Measurements from ENCODE around the gene METTL24. TPM values are rescaled to one million over a fixed set of nuclear protein-coding genes. Genes with fewer than 3 reads are reported as not detected.

The METTL24 gene
- total RNA-seq, 2 donors from 2014 or later: not detected

DNA sequence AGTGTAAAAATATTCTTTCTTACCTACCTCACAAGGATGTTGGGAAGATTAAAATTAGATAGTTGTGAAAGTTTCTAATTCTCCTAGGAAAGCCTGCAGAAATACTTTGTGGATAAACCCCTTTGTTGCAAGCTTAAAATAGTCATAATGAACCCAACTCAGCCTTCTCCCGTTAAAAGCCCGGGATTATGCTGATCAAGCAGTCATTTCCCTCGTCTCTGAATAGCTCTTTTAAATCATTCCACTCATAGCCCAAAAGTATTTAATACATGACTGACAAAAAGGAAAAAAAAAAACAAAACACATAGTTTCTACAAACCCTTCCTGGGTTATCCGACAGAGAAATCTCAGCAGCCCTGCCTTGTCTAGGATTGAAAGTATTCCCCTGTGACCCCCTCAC, 10.9 kb upstream of the METTL24 start:
- Mint-ChIP-seq H3K27me3 (peaks cover 27% of the 10 kb centered on the region), H3K27ac (no peak overlapping the region)

DNA sequence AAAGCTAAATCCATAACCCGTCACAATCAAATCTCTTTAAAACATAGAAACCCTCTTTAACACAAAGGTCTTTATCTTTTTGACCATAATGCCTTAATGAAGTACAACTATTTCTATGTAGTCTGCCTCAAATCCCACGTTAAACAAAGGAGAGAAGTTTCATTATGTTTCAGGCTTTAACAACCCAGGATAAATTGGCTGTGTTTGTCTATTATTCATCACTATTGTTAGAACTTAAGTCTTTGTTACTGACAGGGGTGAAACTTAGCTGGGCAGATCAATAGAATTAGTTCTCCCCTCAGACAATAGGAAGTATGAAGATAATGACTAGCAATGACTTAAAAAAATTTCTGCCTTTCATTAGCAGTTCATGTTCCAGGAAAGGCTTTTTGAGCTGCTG, 10.1 kb upstream of the METTL24 start:
- peaks cover 6% of the 10 kb centered on the region for H3K4me1 Mint-ChIP-seq
- H3K4me3 Mint-ChIP-seq: no peak overlapping the region
- H3K27me3 Mint-ChIP-seq: peaks cover 28% of the 10 kb centered on the region
- H3K27ac Mint-ChIP-seq: no peak overlapping the region
- H3K9me3 Mint-ChIP-seq: no peaks in the 10 kb centered on the region
- no peak for ATAC-seq (replicated peaks)
- H3K36me3 Mint-ChIP-seq (ENCODE audit: low read depth): no peaks in the 10 kb centered on the region

More for the DNA sequence above, 10.9 kb upstream of the METTL24 start:
- Mint-ChIP-seq H3K4me1 (peaks cover 6% of the 10 kb centered on the region), H3K9me3 (no peaks in the 10 kb centered on the region), H3K4me3 (no peak overlapping the region), H3K36me3 (ENCODE audit: low read depth) (no peaks in the 10 kb centered on the region)
- no peak for ATAC-seq (replicated peaks)

DNA sequence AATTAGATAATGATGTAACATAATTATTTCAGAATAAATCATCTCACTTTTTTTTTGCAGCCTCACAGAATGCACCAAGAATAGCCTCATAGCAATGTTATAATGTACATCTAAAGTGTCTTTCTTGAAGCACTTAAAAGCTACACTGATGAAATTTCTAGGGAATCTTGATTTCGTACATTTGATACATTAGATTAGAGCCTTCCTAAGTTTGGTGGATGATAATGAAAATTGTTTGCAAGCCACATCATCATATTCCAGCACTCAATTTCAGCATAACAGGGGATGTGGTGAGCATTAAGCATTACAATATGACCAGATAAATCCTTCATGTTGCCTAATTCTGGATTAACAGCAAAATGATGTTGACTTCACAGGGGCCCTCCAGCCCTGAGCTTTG, 9.7 kb upstream of the METTL24 start:
- ATAC-seq (replicated peaks): no peak
- H3K27ac Mint-ChIP-seq: no peak overlapping the region
- peaks cover 28% of the 10 kb centered on the region for H3K27me3 Mint-ChIP-seq
- H3K9me3 Mint-ChIP-seq: no peaks in the 10 kb centered on the region
- H3K4me3 Mint-ChIP-seq: no peak overlapping the region
- H3K36me3 Mint-ChIP-seq (ENCODE audit: low read depth): no peaks in the 10 kb centered on the region
- H3K4me1 Mint-ChIP-seq: peaks cover 6% of the 10 kb centered on the region

DNA sequence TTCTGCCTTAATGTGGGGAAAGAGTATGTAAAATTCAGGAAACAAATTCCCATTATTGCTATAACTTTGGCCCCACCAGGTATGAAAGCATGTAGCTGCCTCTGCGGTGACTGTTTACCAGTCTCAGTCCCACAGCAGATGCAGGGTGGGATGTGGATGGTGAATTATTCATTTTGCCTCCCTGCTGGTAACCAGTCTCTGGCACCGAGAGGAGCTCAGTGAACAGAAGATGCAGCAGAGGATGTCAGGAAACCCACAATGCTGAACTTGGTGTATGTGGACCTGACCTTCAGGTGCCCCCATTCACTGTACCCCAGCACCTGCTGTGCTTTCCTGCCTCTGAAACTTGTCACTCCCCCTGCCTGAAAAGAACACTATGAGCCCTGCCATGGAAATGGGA, 8.8 kb upstream of the METTL24 start:
- no peaks in the 10 kb centered on the region for H3K9me3 Mint-ChIP-seq
- no peak overlapping the region for H3K27ac Mint-ChIP-seq
- H3K36me3 Mint-ChIP-seq (ENCODE audit: low read depth): no peaks in the 10 kb centered on the region
- no peak overlapping the region for H3K4me3 Mint-ChIP-seq
- peaks cover 28% of the 10 kb centered on the region for H3K27me3 Mint-ChIP-seq
- no peak for ATAC-seq (replicated peaks)
- H3K4me1 Mint-ChIP-seq: peaks cover 6% of the 10 kb centered on the region

DNA sequence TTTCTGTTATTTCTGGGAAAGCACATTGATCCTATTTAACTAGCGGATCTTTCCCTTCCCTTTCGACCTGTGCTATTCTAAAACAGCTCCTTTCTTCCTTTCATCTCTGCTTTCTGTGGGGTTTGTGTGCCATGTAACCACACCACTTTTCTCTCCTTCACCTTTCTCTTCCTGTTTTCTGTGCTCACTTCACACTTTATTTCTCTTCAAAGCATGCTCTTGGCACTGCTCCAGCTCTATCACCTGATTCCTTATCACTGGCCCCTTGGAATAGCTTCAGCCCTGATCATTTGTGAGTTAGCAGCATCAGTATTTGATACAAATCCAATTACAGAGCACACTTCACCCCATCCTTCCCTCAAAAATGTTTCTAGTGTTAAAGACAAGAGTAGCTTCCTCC, 8.1 kb upstream of the METTL24 start:
- Mint-ChIP-seq H3K9me3 (no peaks in the 10 kb centered on the region), H3K27ac (no peak overlapping the region), H3K4me3 (no peak overlapping the region), H3K4me1 (peaks cover 6% of the 10 kb centered on the region), H3K36me3 (ENCODE audit: low read depth) (no peaks in the 10 kb centered on the region), H3K27me3 (peaks cover 27% of the 10 kb centered on the region)
- ATAC-seq (replicated peaks): no peak

DNA sequence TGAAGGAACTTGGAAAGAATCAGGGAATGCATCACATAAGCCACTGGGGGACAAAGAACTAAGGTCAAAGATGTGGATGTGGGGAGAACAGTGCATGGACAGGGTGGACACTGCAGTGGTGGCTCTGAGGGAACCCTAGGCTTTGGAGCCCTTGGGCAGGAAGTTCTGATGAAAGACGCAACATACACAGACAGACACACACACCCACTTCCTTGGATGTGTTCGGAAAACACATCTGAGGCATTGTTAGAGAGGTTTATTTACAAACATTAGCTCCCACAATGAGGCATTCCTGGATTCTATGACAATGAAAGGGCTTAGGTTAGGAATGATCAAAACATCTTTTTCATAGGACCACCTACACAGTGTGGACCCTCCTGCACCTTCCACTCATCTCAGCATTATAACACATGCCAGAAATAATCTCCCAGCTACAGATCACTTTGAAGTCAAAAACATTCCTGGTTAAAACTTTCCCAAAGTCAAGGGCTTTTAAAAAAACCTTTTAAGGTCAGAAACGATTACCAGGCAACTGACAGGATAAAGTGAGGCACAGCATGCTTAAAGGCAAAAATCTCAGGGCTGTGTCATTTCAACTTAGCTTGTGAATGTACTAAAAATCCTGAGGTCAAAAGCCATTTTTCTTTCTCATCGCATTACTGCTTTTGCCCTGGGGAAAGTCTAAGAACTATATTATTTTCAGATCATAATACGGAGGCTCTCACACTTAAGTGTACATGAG, 6.4 kb upstream of the METTL24 start:
- Mint-ChIP-seq H3K36me3 (ENCODE audit: low read depth) (no peaks in the 10 kb centered on the region), H3K9me3 (no peaks in the 10 kb centered on the region), H3K27me3 (peaks cover 32% of the 10 kb centered on the region), H3K27ac (no peak overlapping the region), H3K4me3 (no peak overlapping the region), H3K4me1 (peaks cover 6% of the 10 kb centered on the region)
- no peak for ATAC-seq (replicated peaks)

DNA sequence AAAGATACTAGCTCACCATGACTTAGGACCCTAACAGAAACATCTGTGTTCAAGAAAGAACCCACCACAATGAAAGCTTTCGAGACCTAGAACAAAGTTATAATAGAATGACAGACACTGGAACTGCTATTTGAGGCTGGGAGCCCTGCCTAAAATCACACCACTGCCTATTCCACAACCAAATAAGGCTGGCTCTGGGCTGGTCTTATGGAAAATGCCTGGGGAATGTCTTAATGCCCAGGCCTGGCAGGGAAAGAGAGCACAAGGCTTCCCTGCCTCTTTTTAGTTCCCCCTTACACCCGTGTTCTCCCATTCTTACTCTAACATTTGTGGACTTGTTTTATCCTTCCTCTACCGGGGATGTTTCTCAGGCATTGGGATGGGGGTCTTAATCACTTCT, 5.6 kb upstream of the METTL24 start:
- Mint-ChIP-seq H3K36me3 (ENCODE audit: low read depth) (no peaks in the 10 kb centered on the region), H3K4me3 (no peak overlapping the region), H3K27ac (no peak overlapping the region), H3K4me1 (peaks cover 6% of the 10 kb centered on the region), H3K27me3 (peaks cover 38% of the 10 kb centered on the region), H3K9me3 (no peaks in the 10 kb centered on the region)
- no peak for ATAC-seq (replicated peaks)

DNA sequence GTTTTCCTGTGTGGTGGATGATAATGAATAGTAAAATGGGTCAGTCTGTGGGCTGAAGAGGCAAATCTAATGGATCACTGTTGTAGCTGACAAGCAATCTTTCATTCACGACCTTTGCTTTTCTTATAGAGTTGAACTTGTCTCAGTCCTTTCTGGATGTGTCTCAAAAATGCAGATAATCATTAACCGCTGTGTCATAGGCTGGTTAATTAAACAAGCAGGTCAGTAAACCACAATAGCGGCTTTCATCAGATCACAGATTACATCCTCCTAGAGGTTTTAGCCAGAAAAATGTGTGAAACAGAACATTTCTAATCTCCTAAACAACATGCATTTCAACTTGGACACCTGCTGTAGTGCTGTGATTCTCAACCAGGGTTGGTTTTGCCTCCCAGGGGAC, 2.5 kb upstream of the METTL24 start:
- Mint-ChIP-seq H3K36me3 (ENCODE audit: low read depth) (no peaks in the 10 kb centered on the region), H3K27me3 (peaks cover 50% of the 10 kb centered on the region)
- ATAC-seq (replicated peaks): no peak

DNA sequence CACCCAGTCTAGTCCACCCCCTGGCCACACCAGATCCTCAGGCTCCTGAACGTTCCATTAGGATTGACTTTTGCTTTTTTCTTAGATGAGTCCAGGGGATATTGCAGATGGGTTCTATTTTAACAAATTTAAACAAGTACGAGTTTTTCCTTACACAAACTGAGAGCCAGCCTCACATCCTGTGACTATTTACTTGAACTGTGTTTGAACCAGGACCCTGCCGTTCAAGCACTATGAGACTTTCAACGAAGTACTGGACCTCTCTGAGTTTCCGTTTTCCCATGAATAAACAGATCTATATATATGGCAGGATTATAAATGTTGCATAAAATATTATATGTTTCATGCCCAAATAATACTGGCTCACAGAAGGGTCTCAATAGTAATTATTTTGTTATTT, 1.4 kb upstream of the METTL24 start:
- Mint-ChIP-seq H3K9me3 (no peaks in the 10 kb centered on the region), H3K36me3 (ENCODE audit: low read depth) (no peaks in the 10 kb centered on the region), H3K4me3 (no peak overlapping the region), H3K4me1 (peaks cover 7% of the 10 kb centered on the region), H3K27ac (no peak overlapping the region), H3K27me3 (peaks cover 53% of the 10 kb centered on the region)
- ATAC-seq (replicated peaks): no peak

More for the DNA sequence above, 2.5 kb upstream of the METTL24 start:
- Mint-ChIP-seq H3K4me1 (peaks cover 7% of the 10 kb centered on the region), H3K4me3 (no peak overlapping the region), H3K9me3 (no peaks in the 10 kb centered on the region), H3K27ac (no peak overlapping the region)

DNA sequence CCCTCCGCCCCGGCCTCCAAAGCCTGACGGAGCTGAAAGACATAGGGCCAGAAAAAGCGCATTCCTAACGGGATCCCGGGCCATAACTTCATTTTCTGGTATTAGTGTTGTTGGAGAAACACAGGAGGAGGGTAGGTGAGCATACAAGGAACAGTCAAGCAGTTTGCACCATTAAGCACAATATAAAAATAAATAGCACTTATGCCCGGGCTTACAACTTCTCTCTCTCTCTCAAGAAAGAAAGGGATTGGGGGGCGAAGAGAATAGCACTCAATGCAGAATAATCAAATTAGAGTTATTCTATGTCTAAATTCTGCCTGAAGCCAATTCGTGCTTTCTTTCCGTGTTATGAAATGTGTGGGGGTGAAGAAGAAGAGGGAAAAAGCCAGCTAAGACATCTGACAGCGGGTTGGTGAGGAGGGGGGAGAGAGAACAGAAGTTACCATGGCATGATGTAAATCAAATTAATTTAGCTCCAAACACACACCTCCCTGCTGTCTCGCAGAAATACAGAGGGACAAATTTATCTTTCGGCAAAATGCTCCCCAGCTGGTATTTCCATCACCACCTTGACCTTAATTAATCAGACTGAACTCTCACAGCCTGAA, 508 bp upstream of the METTL24 start:
- no peak overlapping the region for H3K27ac Mint-ChIP-seq
- peaks cover 53% of the 10 kb centered on the region for H3K27me3 Mint-ChIP-seq
- H3K9me3 Mint-ChIP-seq: no peaks in the 10 kb centered on the region
- H3K4me3 Mint-ChIP-seq: peak overlapping the region; percentile 34
- no peaks in the 10 kb centered on the region for H3K36me3 Mint-ChIP-seq (ENCODE audit: low read depth)
- peaks cover 7% of the 10 kb centered on the region for H3K4me1 Mint-ChIP-seq
- no peak for ATAC-seq (replicated peaks)

DNA sequence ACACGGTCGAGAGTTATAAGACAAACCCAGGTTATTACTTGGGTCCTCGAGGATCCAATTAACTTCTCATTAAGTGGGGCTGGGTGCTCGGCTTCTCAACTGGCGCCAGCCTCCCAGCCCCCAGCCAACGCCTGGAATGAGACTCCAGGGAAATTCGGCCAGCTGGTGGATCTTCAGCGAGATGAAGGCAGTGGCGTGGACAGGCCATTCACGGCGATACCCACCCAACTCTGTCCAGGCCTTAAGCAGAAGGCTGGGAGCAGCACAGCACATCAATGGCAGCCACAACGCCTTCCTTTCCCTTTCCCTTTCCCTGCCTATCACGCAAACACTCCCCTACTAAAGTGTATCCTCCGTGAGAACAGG, 868 bp downstream of the METTL24 start:
- Mint-ChIP-seq H3K9me3 (no peaks in the 10 kb centered on the region), H3K27me3 (peaks cover 52% of the 10 kb centered on the region)

DNA sequence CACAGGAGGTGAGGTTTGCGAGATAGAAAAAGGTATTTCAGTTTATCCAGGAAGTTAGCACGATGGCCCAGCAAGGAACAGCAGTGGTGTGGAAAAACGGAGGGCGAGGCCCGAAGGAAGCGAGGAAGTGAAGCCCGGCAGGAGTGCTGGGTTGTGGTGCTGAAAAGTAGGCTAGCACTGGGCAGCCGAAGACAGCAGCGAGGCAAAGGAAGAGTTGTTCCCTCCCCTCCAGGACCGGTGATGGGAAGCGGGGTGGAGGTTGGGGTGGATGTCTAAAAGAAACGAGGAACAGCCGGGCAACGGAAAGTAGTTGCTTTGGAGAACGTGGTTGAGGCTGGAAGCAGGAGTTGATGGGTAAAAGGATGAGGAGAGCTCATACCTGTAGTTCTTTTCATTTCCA, 1.4 kb downstream of the METTL24 start:
- Mint-ChIP-seq H3K9me3 (no peaks in the 10 kb centered on the region), H3K4me3 (peak overlapping the region; percentile 61), H3K4me1 (peaks cover 7% of the 10 kb centered on the region), H3K36me3 (ENCODE audit: low read depth) (no peaks in the 10 kb centered on the region), H3K27ac (no peak overlapping the region), H3K27me3 (peaks cover 53% of the 10 kb centered on the region)
- no peak for ATAC-seq (replicated peaks)

More for the DNA sequence above, 868 bp downstream of the METTL24 start:
- H3K4me3 Mint-ChIP-seq: peak overlapping the region; percentile 61
- no peak overlapping the region for H3K27ac Mint-ChIP-seq
- peaks cover 7% of the 10 kb centered on the region for H3K4me1 Mint-ChIP-seq
- ATAC-seq (replicated peaks): no peak
- H3K36me3 Mint-ChIP-seq (ENCODE audit: low read depth): no peaks in the 10 kb centered on the region

DNA sequence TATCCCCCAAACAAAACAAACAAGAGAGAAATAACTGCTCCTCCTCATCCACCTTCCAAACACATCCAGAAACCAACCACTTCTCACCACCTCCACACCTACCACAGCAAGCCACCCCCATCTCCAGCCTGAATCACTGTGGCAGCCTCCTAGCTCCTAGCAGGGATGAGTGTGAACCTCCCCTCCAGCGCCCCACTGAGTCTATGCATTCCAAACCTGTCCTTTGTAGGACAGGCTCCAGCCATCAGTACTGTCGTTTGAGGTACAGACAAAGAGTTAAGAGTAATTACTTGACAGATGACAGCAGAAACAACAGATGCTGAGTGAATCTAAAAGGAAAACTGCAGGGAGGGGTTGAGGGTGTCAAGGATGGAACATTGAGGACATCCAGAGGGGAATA, 2.4 kb downstream of the METTL24 start:
- Mint-ChIP-seq H3K4me1 (peaks cover 7% of the 10 kb centered on the region), H3K9me3 (no peaks in the 10 kb centered on the region), H3K36me3 (ENCODE audit: low read depth) (no peaks in the 10 kb centered on the region), H3K4me3 (no peak overlapping the region), H3K27ac (no peak overlapping the region), H3K27me3 (peaks cover 45% of the 10 kb centered on the region)
- no peak for ATAC-seq (replicated peaks)

DNA sequence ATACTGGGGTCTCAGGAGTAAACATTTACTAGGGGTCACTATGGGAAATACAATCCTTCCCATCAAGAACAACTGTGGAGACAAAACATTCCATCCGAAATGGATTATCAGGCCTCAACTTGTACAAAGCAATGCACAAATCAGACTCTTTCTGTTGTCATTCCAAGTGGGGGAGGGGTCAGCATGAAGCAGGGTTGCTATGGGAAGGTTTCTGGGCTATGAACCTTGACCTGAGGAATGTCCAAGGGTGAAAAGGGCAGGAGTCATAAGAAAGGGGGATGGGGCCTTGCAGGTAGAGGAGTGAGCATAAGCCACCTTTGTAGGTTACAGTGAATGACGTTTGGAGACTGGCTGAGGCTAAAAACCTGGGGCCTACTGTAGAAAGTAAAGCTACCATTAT, 3.1 kb downstream of the METTL24 start:
- no peak overlapping the region for H3K4me3 Mint-ChIP-seq
- H3K9me3 Mint-ChIP-seq: no peaks in the 10 kb centered on the region
- H3K36me3 Mint-ChIP-seq (ENCODE audit: low read depth): no peaks in the 10 kb centered on the region
- no peak for ATAC-seq (replicated peaks)
- H3K4me1 Mint-ChIP-seq: peaks cover 7% of the 10 kb centered on the region
- no peak overlapping the region for H3K27ac Mint-ChIP-seq
- H3K27me3 Mint-ChIP-seq: peaks cover 38% of the 10 kb centered on the region

DNA sequence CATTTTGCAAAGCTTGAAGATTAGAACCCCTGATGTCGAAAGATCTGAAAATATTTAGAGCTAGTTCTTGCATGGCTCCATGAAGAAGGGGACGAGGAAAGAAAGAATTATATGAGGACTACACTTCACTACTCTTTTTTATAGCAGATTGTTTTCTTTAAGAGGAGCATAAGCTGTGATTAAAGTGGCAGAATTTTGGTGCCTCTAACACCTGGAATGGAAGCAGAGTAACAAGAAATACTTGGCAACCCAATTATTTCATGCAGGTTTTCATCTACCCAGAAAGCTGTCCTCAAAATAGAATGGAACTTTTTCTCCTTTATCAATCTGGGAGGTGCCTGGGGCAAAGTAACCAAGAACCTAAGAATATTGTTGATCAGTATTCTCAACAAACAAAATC, 4.0 kb downstream of the METTL24 start:
- H3K36me3 Mint-ChIP-seq (ENCODE audit: low read depth): no peaks in the 10 kb centered on the region
- peaks cover 33% of the 10 kb centered on the region for H3K27me3 Mint-ChIP-seq
- no peak overlapping the region for H3K27ac Mint-ChIP-seq
- no peak for ATAC-seq (replicated peaks)
- no peaks in the 10 kb centered on the region for H3K9me3 Mint-ChIP-seq
- no peak overlapping the region for H3K4me3 Mint-ChIP-seq
- peaks cover 7% of the 10 kb centered on the region for H3K4me1 Mint-ChIP-seq
